ENCODE results near the gene MALRD1.

Gene MALRD1

GRCh38 chr10:19024611-19025010 is 24.0 kb upstream of the MALRD1 start:
- TF ChIP-seq CTCF (IDR thresholded peaks at IDR 0.05; ENCODE audit: borderline replicate concordance, insufficient read depth, low read depth, low read length) = no peak
- no peak overlapping the region for H3K4me3 ChIP-seq (ENCODE audit: low read depth, low read length)

GRCh38 chr10:19031763-19032162 is 16.8 kb upstream of the MALRD1 start:
- no peak overlapping the region for H3K4me3 ChIP-seq (ENCODE audit: low read depth, low read length)
- TF ChIP-seq CTCF (IDR thresholded peaks at IDR 0.05; ENCODE audit: borderline replicate concordance, insufficient read depth, low read depth, low read length) = no peak

DNA sequence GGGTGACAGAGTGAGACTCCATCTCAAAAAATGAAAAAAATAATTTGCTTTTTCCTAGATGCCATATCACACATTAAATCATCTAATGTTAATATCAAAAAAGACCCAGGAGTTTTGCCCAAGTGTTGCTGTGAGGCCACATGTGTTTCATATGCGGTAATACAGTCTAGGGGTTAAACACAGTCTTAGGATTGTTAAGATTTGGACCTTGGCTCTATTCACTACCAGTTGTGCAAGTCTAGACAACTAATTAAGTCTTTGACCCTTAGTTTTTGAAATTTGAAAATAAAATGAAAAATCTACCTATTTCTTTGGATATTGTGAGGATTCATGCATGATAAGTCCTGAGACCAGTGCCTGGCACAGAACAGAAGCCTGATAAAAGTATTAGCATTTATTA is 14.9 kb upstream of the MALRD1 start:
- no peak for TF ChIP-seq CTCF (IDR thresholded peaks at IDR 0.05; ENCODE audit: borderline replicate concordance, insufficient read depth, low read depth, low read length)
- H3K4me3 ChIP-seq (ENCODE audit: low read depth, low read length) = no peak overlapping the region

- TF ChIP-seq CTCF (IDR thresholded peaks at IDR 0.05; ENCODE audit: borderline replicate concordance, insufficient read depth, low read depth, low read length) = no peak
Measured at GRCh38 chr10:19041171-19041570, 7.4 kb upstream of the MALRD1 start.

GRCh38 chr10:19043431-19043830 is 5.2 kb upstream of the MALRD1 start:
- no peak overlapping the region for H3K4me3 ChIP-seq (ENCODE audit: low read depth, low read length)
- TF ChIP-seq CTCF (IDR thresholded peaks at IDR 0.05; ENCODE audit: borderline replicate concordance, insufficient read depth, low read depth, low read length) = no peak

More at GRCh38 chr10:19041171-19041570, 7.4 kb upstream of the MALRD1 start:
- no peak overlapping the region for H3K4me3 ChIP-seq (ENCODE audit: low read depth, low read length)

GRCh38 chr10:19046679-19047078 is 1.9 kb upstream of the MALRD1 start:
- no peak for TF ChIP-seq CTCF (IDR thresholded peaks at IDR 0.05; ENCODE audit: borderline replicate concordance, insufficient read depth, low read depth, low read length)
- no peak overlapping the region for H3K4me3 ChIP-seq (ENCODE audit: low read depth, low read length)

DNA sequence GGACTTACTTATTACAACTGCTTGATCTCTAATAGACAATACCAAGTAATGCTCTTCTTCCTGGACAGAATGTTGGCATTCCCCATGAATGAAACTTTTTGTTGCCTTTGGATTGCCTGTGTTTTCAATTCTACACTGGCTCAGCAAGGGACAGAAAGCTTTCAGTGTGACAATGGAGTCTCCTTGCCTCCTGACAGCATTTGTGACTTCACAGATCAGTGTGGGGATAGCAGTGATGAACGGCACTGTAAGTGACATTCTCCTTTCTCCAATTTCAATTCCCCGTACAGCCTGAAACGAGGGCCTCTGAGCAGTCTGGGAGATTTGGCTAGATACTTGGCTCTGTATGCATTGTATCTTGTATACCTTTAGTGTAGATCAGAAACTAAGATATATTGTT is 290 bp downstream of the MALRD1 start:
- no peak for TF ChIP-seq CTCF (IDR thresholded peaks at IDR 0.05; ENCODE audit: borderline replicate concordance, insufficient read depth, low read depth, low read length)
- no peak overlapping the region for H3K4me3 ChIP-seq (ENCODE audit: low read depth, low read length)
